GM23338 (cell line): ENCODE results near the gene MPST. TPM values are rescaled to one million over a fixed set of nuclear protein-coding genes. Genes with fewer than 3 reads are reported as not detected.

Source experiments
- ATAC-seq: fragments of 200-7000 bp; cut with Tn5 transposase; 3 replicates; pipeline ENCODE4 v1.9.1; 2020
- DNase-seq: peaks from one replicate; pipeline ENCODE4 v3.0.0-alpha.2; 2015; ENCODE audit warnings: low spot score
- H2AFZ ChIP-seq: fragments of 200-600 bp; sonication (generic); 2 replicates; pipeline ENCODE4 v1.8.0; 2016; ENCODE audit warnings: antibody characterized with exemption, mild to moderate bottlenecking, moderate library complexity
- H3F3A ChIP-seq: fragments of 200-600 bp; sonication (generic); replicated peaks from 2 replicates; pipeline ENCODE4 v1.8.0; 2017; ENCODE audit warnings: antibody characterized with exemption, mixed run types, low read depth
- H3K27ac ChIP-seq: fragments of 200-600 bp; sonication (generic); 2 replicates; pipeline ENCODE4 v1.6.1; 2016; ENCODE audit warnings: low read depth
- H3K27me3 ChIP-seq: fragments of 200-600 bp; sonication (generic); 2 replicates; pipeline ENCODE4 v1.8.0; 2016; ENCODE audit warnings: mild to moderate bottlenecking, mixed run types, moderate library complexity; ENCODE audit not compliant: insufficient read depth
- H3K36me3 ChIP-seq: fragments of 200-600 bp; sonication (generic); 2 replicates; pipeline ENCODE4 v1.8.0; 2016; ENCODE audit warnings: mild to moderate bottlenecking; ENCODE audit not compliant: insufficient read depth
- H3K4me1 ChIP-seq: fragments of 200-600 bp; sonication (generic); 2 replicates; pipeline ENCODE4 v1.8.0; 2016; ENCODE audit warnings: mild to moderate bottlenecking, moderate library complexity; ENCODE audit not compliant: insufficient read depth
- H3K4me2 ChIP-seq: fragments of 200-600 bp; sonication (generic); 2 replicates; pipeline ENCODE4 v1.7.1; 2017; ENCODE audit warnings: mixed run types
- H3K4me3 ChIP-seq: fragments of 200-600 bp; sonication (generic); 2 replicates; pipeline ENCODE4 v1.6.1; 2016; ENCODE audit warnings: mixed run types
- H3K79me2 ChIP-seq: fragments of 200-600 bp; sonication (generic); replicated peaks from 2 replicates; pipeline ENCODE4 v1.8.0; 2017; ENCODE audit warnings: mild to moderate bottlenecking; ENCODE audit not compliant: insufficient read depth
- H3K9me2 ChIP-seq: fragments of 200-600 bp; sonication (generic); 2 replicates; pipeline ENCODE4 v1.8.0; 2017; ENCODE audit not compliant: insufficient read depth
- H4K20me1 ChIP-seq: fragments of 200-600 bp; sonication (generic); replicated peaks from 2 replicates; pipeline ENCODE4 v1.8.0; 2017; ENCODE audit warnings: mild to moderate bottlenecking; ENCODE audit not compliant: insufficient read depth
- H3K27ac Mint-ChIP-seq: 2 replicates; pipeline ENCODE4 v1.8.0; 2020; ENCODE audit warnings: inconsistent platforms, mild to moderate bottlenecking, moderate library complexity, mixed read lengths
- H3K27me3 Mint-ChIP-seq: 3 replicates; pipeline ENCODE4 v1.8.0; 2022; ENCODE audit warnings: low read depth, mild to moderate bottlenecking, moderate library complexity, mixed read lengths, inconsistent platforms; ENCODE audit not compliant: insufficient read depth, poor library complexity
- H3K36me3 Mint-ChIP-seq: 3 replicates; pipeline ENCODE4 v1.8.0; 2021; ENCODE audit warnings: low read depth, mild to moderate bottlenecking, inconsistent platforms, moderate library complexity, mixed read lengths
- H3K4me1 Mint-ChIP-seq: 3 replicates; pipeline ENCODE4 v1.8.0; 2020; ENCODE audit warnings: mild to moderate bottlenecking, inconsistent platforms, mixed read lengths
- H3K4me3 Mint-ChIP-seq: 3 replicates; pipeline ENCODE4 v1.8.0; 2021; ENCODE audit warnings: moderate library complexity, mild to moderate bottlenecking, inconsistent platforms, mixed read lengths
- H3K9me3 Mint-ChIP-seq: 3 replicates; pipeline ENCODE4 v1.8.0; 2020; ENCODE audit warnings: moderate library complexity, mild to moderate bottlenecking, inconsistent platforms, mixed read lengths
- CREB1 ChIP-seq: fragments of 250-450 bp; sonication (Bioruptor Pico); IDR thresholded peaks from 2 replicates; pipeline ENCODE4 v1.5.0; 2020; ENCODE audit warnings: low read depth, mild to moderate bottlenecking, moderate library complexity
- EZH2 ChIP-seq: fragments of 200-600 bp; sonication (generic); IDR thresholded peaks from one replicate; pipeline ENCODE4 v1.8.0; 2017; ENCODE audit warnings: antibody characterized with exemption, mild to moderate bottlenecking, low read depth; ENCODE audit not compliant: unreplicated experiment
- EZH2phosphoT487 ChIP-seq: fragments of 200-600 bp; sonication (generic); IDR thresholded peaks from one replicate; pipeline ENCODE4 v1.8.1; 2018; ENCODE audit warnings: antibody characterized with exemption; ENCODE audit not compliant: unreplicated experiment
- JUNB ChIP-seq: IDR thresholded peaks from one replicate; pipeline ENCODE4 v1.6.1; 2016; ENCODE audit warnings: antibody characterized with exemption; ENCODE audit not compliant: unreplicated experiment
- NANOG ChIP-seq: IDR thresholded peaks from 2 replicates; pipeline ENCODE4 v1.6.1; 2016; ENCODE audit warnings: antibody characterized with exemption, borderline replicate concordance
- POLR2AphosphoS5 ChIP-seq: IDR thresholded peaks from 2 replicates; pipeline ENCODE4 v1.6.1; 2016; ENCODE audit warnings: antibody characterized with exemption, low read depth
- STAT1 ChIP-seq: IDR thresholded peaks from one replicate; pipeline ENCODE4 v1.6.1; 2016; ENCODE audit warnings: antibody characterized with exemption; ENCODE audit not compliant: unreplicated experiment
- ZNF114 ChIP-seq: fragments of 250-450 bp; sonication (Bioruptor Pico); IDR thresholded peaks from 2 replicates; pipeline ENCODE4 v1.5.0; 2020; ENCODE audit warnings: mild to moderate bottlenecking, moderate library complexity
- ZNF331 ChIP-seq: fragments of 250-450 bp; sonication (Bioruptor Pico); IDR thresholded peaks from 2 replicates; pipeline ENCODE4 v1.5.0; 2020; ENCODE audit warnings: low read depth, mild to moderate bottlenecking, moderate library complexity
- polyA plus RNA-seq: library from polyadenylated mRNA; unstranded; fragments of >200 nt; fragmentation: Nextera tagmentation; extraction: Ambion mirVana; gene quantifications from 2 replicates; pipeline ENCODE4 v1.2.1, GENCODE V29; 2016
- total RNA-seq: library from RNA; depleted of rRNA; stranded (reverse); fragments of >200 nt; shearing (Covaris generic); gene quantifications from 2 replicates; pipeline ENCODE4 v1.2.3, GENCODE V29; 2014
- TF ChIP-seq, protein P1 (sequence below): fragments of 250-450 bp; sonication (Bioruptor Pico); IDR thresholded peaks from 2 replicates; pipeline ENCODE4 v1.5.0; 2020; ENCODE audit warnings: mild to moderate bottlenecking, moderate library complexity
- TF ChIP-seq, protein P2 (sequence below): IDR thresholded peaks from one replicate; pipeline ENCODE4 v1.6.1; 2018; ENCODE audit warnings: antibody characterized with exemption; ENCODE audit not compliant: unreplicated experiment
- TF ChIP-seq, protein P3 (sequence below), 2 experiments: fragments of 200-600 bp in 1 of 2; sonication (generic) in 1 of 2; conservative IDR thresholded peaks; 2 replicates each; pipeline versions ENCODE4 v1.5.1 to v1.6.1; 2016 to 2017; ENCODE audit warnings: antibody characterized with exemption in 2 of 2, low read depth in 2 of 2, mild to moderate bottlenecking in 2 of 2, moderate library complexity in 1 of 2
- TF ChIP-seq, protein P4 (sequence below): IDR thresholded peaks from 2 replicates; pipeline ENCODE4 v1.6.1; 2016; ENCODE audit warnings: antibody characterized with exemption

The MPST gene
- total and polyA plus RNA-seq, 2 experiments from 2014 or later, result 86.2 to 158 TPM

DNA sequence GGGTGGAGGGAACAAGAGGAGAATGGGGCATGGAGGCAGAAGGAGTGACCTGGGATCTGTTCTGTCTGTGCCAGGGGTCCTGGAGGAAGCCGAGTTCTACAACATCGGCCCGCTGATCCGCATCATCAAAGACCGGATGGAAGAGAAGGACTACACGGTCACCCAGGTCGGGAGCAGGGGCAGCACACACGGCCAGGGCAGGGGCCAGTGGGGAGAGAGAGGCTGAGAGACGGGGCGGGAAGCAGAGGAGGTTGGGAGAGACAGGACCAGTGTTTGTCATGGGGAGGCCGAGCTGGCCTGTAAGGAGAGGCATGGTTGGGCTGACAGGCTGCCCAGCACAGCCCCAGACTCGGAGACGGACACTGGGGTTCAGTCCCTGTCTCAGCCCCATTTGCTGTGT lies 36.7 kb downstream of the MPST start:
- Histone ChIP-seq H3F3A (no peaks in the 10 kb centered on the region), H3K79me2 (no peaks in the 10 kb centered on the region), H3K36me3 (no peaks in the 10 kb centered on the region; the same call in 1 of the 2 replicates), H2AFZ (no peak overlapping the region), H3K4me1 (peaks cover 3% of the 10 kb centered on the region; the same call in 1 of the 2 replicates), H3K27me3 (no peaks in the 10 kb centered on the region), H3K9me2 (no peaks in the 10 kb centered on the region), H3K4me3 (no peak overlapping the region), H3K27ac (no peak overlapping the region), H3K4me2 (no peak overlapping the region), H4K20me1 (0 out of 2 replicates have a peak, but pooled peaks cover 8% of the 10 kb centered on the region)
- peaks cover 6% of the 10 kb centered on the region for H3K27me3 Mint-ChIP-seq
- ATAC-seq, result no peak
- TF ChIP-seq STAT1 (no peak), ZNF114 (CRISPR knock-in tag) (no peak), NANOG (no peak), POLR2AphosphoS5 (no peak), ZNF331 (CRISPR knock-in tag) (no peak), EZH2 (no peak), CREB1 (CRISPR knock-in tag) (no peak), EZH2phosphoT487 (no peak), JUNB (no peak)
- TF ChIP-seq, protein P1, sequence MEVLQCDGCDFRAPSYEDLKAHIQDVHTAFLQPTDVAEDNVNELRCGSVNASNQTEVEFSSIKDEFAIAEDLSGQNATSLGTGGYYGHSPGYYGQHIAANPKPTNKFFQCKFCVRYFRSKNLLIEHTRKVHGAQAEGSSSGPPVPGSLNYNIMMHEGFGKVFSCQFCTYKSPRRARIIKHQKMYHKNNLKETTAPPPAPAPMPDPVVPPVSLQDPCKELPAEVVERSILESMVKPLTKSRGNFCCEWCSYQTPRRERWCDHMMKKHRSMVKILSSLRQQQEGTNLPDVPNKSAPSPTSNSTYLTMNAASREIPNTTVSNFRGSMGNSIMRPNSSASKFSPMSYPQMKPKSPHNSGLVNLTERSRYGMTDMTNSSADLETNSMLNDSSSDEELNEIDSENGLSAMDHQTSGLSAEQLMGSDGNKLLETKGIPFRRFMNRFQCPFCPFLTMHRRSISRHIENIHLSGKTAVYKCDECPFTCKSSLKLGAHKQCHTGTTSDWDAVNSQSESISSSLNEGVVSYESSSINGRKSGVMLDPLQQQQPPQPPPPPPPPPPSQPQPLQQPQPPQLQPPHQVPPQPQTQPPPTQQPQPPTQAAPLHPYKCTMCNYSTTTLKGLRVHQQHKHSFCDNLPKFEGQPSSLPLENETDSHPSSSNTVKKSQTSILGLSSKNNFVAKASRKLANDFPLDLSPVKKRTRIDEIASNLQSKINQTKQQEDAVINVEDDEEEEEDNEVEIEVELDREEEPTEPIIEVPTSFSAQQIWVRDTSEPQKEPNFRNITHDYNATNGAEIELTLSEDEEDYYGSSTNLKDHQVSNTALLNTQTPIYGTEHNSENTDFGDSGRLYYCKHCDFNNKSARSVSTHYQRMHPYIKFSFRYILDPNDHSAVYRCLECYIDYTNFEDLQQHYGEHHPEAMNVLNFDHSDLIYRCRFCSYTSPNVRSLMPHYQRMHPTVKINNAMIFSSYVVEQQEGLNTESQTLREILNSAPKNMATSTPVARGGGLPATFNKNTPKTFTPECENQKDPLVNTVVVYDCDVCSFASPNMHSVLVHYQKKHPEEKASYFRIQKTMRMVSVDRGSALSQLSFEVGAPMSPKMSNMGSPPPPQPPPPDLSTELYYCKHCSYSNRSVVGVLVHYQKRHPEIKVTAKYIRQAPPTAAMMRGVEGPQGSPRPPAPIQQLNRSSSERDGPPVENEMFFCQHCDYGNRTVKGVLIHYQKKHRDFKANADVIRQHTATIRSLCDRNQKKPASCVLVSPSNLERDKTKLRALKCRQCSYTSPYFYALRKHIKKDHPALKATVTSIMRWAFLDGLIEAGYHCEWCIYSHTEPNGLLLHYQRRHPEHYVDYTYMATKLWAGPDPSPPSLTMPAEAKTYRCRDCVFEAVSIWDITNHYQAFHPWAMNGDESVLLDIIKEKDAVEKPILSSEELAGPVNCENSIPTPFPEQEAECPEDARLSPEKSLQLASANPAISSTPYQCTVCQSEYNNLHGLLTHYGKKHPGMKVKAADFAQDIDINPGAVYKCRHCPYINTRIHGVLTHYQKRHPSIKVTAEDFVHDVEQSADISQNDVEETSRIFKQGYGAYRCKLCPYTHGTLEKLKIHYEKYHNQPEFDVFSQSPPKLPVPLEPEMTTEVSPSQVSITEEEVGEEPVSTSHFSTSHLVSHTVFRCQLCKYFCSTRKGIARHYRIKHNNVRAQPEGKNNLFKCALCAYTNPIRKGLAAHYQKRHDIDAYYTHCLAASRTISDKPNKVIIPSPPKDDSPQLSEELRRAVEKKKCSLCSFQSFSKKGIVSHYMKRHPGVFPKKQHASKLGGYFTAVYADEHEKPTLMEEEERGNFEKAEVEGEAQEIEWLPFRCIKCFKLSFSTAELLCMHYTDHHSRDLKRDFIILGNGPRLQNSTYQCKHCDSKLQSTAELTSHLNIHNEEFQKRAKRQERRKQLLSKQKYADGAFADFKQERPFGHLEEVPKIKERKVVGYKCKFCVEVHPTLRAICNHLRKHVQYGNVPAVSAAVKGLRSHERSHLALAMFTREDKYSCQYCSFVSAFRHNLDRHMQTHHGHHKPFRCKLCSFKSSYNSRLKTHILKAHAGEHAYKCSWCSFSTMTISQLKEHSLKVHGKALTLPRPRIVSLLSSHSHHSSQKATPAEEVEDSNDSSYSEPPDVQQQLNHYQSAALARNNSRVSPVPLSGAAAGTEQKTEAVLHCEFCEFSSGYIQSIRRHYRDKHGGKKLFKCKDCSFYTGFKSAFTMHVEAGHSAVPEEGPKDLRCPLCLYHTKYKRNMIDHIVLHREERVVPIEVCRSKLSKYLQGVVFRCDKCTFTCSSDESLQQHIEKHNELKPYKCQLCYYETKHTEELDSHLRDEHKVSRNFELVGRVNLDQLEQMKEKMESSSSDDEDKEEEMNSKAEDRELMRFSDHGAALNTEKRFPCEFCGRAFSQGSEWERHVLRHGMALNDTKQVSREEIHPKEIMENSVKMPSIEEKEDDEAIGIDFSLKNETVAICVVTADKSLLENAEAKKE (CRISPR knock-in tag), result no peak
- TF ChIP-seq, protein P2, sequence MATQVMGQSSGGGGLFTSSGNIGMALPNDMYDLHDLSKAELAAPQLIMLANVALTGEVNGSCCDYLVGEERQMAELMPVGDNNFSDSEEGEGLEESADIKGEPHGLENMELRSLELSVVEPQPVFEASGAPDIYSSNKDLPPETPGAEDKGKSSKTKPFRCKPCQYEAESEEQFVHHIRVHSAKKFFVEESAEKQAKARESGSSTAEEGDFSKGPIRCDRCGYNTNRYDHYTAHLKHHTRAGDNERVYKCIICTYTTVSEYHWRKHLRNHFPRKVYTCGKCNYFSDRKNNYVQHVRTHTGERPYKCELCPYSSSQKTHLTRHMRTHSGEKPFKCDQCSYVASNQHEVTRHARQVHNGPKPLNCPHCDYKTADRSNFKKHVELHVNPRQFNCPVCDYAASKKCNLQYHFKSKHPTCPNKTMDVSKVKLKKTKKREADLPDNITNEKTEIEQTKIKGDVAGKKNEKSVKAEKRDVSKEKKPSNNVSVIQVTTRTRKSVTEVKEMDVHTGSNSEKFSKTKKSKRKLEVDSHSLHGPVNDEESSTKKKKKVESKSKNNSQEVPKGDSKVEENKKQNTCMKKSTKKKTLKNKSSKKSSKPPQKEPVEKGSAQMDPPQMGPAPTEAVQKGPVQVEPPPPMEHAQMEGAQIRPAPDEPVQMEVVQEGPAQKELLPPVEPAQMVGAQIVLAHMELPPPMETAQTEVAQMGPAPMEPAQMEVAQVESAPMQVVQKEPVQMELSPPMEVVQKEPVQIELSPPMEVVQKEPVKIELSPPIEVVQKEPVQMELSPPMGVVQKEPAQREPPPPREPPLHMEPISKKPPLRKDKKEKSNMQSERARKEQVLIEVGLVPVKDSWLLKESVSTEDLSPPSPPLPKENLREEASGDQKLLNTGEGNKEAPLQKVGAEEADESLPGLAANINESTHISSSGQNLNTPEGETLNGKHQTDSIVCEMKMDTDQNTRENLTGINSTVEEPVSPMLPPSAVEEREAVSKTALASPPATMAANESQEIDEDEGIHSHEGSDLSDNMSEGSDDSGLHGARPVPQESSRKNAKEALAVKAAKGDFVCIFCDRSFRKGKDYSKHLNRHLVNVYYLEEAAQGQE, result no peak
- TF ChIP-seq, protein P3, sequence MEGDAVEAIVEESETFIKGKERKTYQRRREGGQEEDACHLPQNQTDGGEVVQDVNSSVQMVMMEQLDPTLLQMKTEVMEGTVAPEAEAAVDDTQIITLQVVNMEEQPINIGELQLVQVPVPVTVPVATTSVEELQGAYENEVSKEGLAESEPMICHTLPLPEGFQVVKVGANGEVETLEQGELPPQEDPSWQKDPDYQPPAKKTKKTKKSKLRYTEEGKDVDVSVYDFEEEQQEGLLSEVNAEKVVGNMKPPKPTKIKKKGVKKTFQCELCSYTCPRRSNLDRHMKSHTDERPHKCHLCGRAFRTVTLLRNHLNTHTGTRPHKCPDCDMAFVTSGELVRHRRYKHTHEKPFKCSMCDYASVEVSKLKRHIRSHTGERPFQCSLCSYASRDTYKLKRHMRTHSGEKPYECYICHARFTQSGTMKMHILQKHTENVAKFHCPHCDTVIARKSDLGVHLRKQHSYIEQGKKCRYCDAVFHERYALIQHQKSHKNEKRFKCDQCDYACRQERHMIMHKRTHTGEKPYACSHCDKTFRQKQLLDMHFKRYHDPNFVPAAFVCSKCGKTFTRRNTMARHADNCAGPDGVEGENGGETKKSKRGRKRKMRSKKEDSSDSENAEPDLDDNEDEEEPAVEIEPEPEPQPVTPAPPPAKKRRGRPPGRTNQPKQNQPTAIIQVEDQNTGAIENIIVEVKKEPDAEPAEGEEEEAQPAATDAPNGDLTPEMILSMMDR (conservative IDR thresholded peaks at IDR 0.05; ENCODE audit: low read depth in 2 of 2), result no peak
- TF ChIP-seq, protein P4, sequence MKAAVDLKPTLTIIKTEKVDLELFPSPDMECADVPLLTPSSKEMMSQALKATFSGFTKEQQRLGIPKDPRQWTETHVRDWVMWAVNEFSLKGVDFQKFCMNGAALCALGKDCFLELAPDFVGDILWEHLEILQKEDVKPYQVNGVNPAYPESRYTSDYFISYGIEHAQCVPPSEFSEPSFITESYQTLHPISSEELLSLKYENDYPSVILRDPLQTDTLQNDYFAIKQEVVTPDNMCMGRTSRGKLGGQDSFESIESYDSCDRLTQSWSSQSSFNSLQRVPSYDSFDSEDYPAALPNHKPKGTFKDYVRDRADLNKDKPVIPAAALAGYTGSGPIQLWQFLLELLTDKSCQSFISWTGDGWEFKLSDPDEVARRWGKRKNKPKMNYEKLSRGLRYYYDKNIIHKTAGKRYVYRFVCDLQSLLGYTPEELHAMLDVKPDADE, result no peak
- no peaks in the 10 kb centered on the region for H3K9me3 Mint-ChIP-seq
- DNase-seq, result no peak
- peaks cover 8% of the 10 kb centered on the region for H3K4me1 Mint-ChIP-seq
- peaks cover 14% of the 10 kb centered on the region; the same call in 2 of the 3 replicates for H3K36me3 Mint-ChIP-seq
- H3K4me3 Mint-ChIP-seq, result no peak overlapping the region
- no peak overlapping the region for H3K27ac Mint-ChIP-seq
